ENCODE results near the gene FRMPD2. TPM values are rescaled to one million over a fixed set of nuclear protein-coding genes. Genes with fewer than 3 reads are reported as not detected.

The FRMPD2 gene
- total and polyA plus RNA-seq, 12 donors = under 0.01 to 0.55 TPM; not detected in 10

GRCh38 chr10:48271047-48271730 is 3.3 kb downstream of the FRMPD2 start:
- Histone ChIP-seq H3K27me3 (no peaks in the 10 kb centered on the region), H3K9me3 (replicated peaks in 1 of 3) (no peaks in the 10 kb centered on the region), H3K4me3 (no peak overlapping the region), H3K27ac (no peak overlapping the region), H3K4me1 (replicated peaks in 1 of 2) (no peaks in the 10 kb centered on the region), H3K36me3 (replicated peaks in 1 of 2) (no peaks in the 10 kb centered on the region)
- TF ChIP-seq POLR2A (IDR thresholded peaks at IDR 0.05) = no peak
- no peak for TF ChIP-seq CTCF (IDR thresholded peaks at IDR 0.05)
- intact Hi-C loops (cut with DNase I) = no loop called here
- DNase-seq = no peak
- 73 to 75% (median 74%) methylated on average over 5 of the region's 5 CpGs for WGBS, 4 donors

GRCh38 chr10:48266528-48266927 is 8.0 kb downstream of the FRMPD2 start:
- H3K27me3 ChIP-seq = no peaks in the 10 kb centered on the region
- no peaks in the 10 kb centered on the region for H3K4me1 ChIP-seq (replicated peaks in 1 of 2)
- no peaks in the 10 kb centered on the region for H3K36me3 ChIP-seq (replicated peaks in 1 of 2)
- H3K4me3 ChIP-seq = no peak overlapping the region
- no peaks in the 10 kb centered on the region for H3K9me3 ChIP-seq (replicated peaks in 1 of 3)
- DNase-seq = no peak
- no peak overlapping the region for H3K27ac ChIP-seq
- 82 to 94% (median 89%) methylated on average over 3 to 4 of the region's 4 CpGs for WGBS, 4 donors
- TF ChIP-seq CTCF (IDR thresholded peaks at IDR 0.05) (no peak), POLR2A (IDR thresholded peaks at IDR 0.05) (no peak)
- intact Hi-C loops (cut with DNase I) = no loop called here

- intact Hi-C loops (cut with DNase I) = no loop called here
- H3K36me3 ChIP-seq (replicated peaks in 1 of 2) = no peaks in the 10 kb centered on the region
- DNase-seq = no peak
- 86 to 94% (median 91%) methylated on average over 1 of the region's 1 CpG for WGBS, 4 donors
- H3K27me3 ChIP-seq = no peaks in the 10 kb centered on the region
- no peak for TF ChIP-seq CTCF (IDR thresholded peaks at IDR 0.05)
- TF ChIP-seq POLR2A (IDR thresholded peaks at IDR 0.05) = no peak
- H3K9me3 ChIP-seq (replicated peaks in 1 of 3) = no peaks in the 10 kb centered on the region
- H3K27ac ChIP-seq = no peak overlapping the region
- no peak overlapping the region for H3K4me3 ChIP-seq
- no peaks in the 10 kb centered on the region for H3K4me1 ChIP-seq (replicated peaks in 1 of 2)
These were observed 16.4 kb downstream of the FRMPD2 start for GRCh38 chr10:48258105-48258504.

GRCh38 chr10:48257407-48257961 is 17.0 kb downstream of the FRMPD2 start:
- intact Hi-C loops (cut with DNase I) = no loop called here
- 90 to 94% (median 91%) methylated on average over 3 of the region's 3 CpGs for WGBS, 4 donors
- Histone ChIP-seq H3K9me3 (replicated peaks in 1 of 3) (no peaks in the 10 kb centered on the region), H3K4me1 (replicated peaks in 1 of 2) (no peaks in the 10 kb centered on the region), H3K4me3 (no peak overlapping the region), H3K27ac (no peak overlapping the region), H3K27me3 (no peaks in the 10 kb centered on the region), H3K36me3 (replicated peaks in 1 of 2) (no peaks in the 10 kb centered on the region)
- no peak for TF ChIP-seq POLR2A (IDR thresholded peaks at IDR 0.05)
- TF ChIP-seq CTCF (IDR thresholded peaks at IDR 0.05) = no peak
- DNase-seq = no peak

Data from adrenal gland (tissue), 12 donors.